Left lobe of liver (tissue), 2 donors: Measurements from ENCODE around the gene MAP1B. TPM values are rescaled to one million over a fixed set of nuclear protein-coding genes. Genes with fewer than 3 reads are reported as not detected.
"Not testable (repeated sequence)": the region's sequence is repeated elsewhere in the genome, so short reads cannot be mapped to it uniquely, and the experiment has no call there.

Experiments
- ATAC-seq: fragments of 200-7000 bp; cut with Tn5 transposase; one replicate; pipeline ENCODE4 v1.9.1; 2020; ENCODE audit warnings: mild to moderate bottlenecking, moderate library complexity
- DNase-seq: peaks from one replicate; pipeline ENCODE4 v3.0.0-alpha.2; 2020; ENCODE audit warnings: low spot score
- total RNA-seq: library from RNA; stranded (reverse); gene quantifications from one replicate; pipeline ENCODE4 v1.2.1, GENCODE V29; 2021
- donor health status: DM: no; HTN: no; CAD: no; lungs with moderate emphysema.
- donor health status: DM: no; HTN: yes; CAD: no.

The MAP1B gene
- 3.4 TPM for total RNA-seq

DNA sequence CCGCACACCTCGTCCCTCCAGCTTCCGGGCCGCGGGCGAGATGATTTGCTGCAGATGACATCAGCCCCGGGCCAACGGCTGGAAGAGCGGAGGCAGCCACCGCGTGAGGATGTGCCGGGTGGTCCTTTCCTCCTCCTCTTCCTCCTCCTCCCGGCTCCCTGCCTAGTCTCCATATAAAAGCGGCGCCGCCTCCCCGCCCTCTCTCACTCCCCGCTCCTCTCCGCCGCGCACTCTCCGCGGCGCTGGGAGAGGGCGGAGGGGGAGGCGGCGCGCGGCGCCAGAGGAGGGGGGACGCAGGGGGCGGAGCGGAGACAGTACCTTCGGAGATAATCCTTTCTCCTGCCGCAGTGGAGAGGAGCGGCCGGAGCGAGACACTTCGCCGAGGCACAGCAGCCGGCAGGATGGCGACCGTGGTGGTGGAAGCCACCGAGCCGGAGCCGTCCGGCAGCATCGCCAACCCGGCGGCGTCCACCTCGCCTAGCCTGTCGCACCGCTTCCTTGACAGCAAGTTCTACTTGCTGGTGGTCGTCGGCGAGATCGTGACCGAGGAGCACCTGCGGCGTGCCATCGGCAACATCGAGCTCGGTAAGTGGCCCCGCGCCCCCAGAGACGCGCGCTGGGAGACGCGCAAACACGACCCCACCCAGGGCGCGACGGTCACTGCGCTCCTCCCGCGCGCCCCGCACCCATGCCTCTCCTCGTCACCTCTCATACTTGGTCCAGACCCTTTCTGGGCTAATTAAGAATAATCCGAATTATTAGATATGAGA lies at the start of gene MAP1B:
Gene MAP1B (plus strand): TSS at position 345 of the 770 bp plus-strand sequence. CDS start 57 bp downstream, at position 402.
- DNase-seq: no peak
- ATAC-seq: peak; percentile 24

DNA sequence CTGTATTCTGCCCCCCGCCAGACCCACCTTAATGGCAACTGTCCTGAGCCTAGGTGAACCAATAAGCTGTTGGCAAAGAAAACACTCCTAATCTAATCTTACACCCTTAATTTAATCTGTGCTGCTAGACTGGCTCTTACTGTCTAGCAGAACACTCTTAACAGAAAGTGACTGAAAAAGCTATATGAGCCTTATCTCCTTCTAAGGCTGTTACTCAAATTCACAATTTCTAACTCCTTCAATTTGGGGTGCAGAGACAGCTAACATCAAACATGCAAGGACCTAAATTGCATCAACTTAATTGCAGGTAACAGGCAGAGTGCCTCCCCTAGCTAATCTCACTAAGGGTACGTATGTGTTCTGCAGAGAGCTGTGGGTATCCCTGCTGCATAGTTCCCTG lies 49.5 kb upstream of the MAP1B start:
- no peak for DNase-seq
- no peak for ATAC-seq

DNA sequence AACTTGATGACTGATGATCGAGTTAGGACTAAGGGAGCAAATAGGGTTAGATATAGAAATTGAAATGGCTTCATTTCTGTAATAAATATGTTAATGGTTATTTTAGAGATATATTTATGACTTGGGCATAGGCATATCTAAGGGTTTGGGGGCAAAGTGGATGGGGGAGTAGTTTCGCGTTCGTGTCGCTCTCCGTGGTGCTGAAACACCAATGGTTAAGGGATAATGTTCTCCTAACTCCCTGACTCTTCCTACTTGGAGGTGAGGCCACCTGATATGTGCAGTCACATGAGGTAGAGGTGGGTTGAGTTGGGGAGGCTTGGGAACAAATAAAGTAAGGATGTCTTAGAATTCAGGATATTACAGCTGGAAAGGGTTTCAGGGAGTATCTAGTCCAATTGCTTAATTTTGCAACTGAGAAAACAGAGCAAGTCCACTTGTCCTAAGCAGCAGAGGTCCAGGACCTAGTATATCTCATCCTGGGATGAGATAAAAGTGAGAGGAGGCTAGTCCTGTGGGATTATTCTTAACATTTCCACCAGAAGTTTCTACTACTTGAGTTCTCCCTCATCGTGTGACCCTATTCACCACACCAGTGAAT lies 44.0 kb upstream of the MAP1B start:
- no peak for ATAC-seq
- DNase-seq: no peak

DNA sequence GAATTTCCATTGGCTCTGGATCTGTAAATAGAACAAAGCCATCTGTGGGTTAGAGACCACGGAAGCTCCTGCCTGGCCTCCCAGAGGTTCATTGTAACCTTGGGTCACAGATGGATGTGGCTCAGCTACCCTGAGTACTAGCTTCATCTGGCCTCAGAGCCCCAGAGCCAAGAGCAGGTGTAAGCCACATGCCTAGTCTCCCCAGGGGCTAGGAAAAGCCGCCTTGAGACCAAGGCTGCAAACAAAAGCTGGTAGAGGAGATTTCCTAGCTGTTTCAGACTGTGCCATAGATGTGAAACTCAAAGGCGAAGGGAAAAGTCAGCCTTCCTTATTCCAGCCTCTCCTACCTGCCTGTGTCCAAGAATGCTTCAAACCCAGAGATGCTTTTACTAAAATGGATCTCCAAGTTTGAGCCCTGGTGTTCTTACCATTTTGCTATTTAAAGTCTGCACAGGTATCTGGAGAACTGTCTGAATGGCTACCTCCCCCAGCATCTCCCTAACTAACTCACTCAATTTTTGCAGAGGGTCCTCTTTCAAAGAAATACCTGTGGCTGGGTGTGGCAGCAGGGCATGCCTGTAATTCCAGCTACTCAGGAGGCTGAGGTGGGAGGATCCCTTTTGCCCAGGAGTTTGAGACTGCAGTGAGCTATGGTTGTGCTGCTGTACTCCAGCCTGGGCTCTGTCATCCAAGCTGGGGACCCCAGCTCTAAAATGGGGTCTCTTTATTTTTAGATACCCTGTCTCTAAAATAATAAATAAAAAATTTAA lies 42.3 kb upstream of the MAP1B start:
- DNase-seq (no peak), ATAC-seq (no peak)

DNA sequence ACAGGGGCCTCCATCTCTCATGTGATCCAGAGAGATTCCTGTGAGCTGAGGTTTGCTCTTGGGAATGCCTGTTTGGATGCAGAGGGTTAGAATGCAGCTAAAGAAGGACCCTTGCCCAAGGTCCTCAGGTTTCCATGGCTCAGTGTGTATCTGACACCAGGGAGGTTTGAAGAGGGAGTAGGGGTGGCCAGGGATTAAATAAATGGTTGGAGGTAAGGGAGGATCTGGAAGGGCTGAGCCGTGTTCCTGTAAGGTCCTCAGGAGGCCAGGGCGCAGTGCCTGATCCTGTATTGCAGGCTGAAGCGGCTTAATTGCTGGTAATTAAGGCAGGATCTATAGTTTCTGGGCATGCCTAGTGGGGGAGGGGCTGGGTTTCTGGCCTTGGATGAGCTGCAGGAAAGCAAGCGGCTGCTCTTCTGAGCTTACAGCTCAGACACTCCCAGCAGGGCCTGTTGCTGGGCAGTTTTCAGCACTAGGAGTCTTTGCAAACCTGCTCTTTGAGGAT lies 41.5 kb upstream of the MAP1B start:
- ATAC-seq: no peak

DNA sequence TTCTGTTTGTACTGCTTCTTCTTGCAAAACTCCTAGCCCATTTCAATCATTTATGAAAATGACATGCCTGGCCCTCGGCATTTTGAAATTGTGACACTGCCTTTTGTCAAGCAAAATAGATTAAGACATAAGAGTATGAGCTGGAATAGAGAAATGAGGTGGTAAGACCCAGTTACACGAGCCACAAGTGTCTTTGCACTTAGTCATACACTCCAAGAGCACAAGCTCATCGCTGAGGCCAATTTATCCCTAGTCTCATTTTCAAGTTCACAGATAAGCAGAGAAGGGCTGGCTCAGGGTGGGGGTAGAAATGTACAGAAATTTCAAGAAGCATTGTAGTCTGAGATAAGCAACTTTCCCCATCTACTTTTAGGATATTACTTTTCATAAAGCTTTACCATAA lies 40.6 kb upstream of the MAP1B start:
- DNase-seq: no peak
- ATAC-seq: no peak

More for the DNA sequence above, 41.5 kb upstream of the MAP1B start:
- DNase-seq: no peak

DNA sequence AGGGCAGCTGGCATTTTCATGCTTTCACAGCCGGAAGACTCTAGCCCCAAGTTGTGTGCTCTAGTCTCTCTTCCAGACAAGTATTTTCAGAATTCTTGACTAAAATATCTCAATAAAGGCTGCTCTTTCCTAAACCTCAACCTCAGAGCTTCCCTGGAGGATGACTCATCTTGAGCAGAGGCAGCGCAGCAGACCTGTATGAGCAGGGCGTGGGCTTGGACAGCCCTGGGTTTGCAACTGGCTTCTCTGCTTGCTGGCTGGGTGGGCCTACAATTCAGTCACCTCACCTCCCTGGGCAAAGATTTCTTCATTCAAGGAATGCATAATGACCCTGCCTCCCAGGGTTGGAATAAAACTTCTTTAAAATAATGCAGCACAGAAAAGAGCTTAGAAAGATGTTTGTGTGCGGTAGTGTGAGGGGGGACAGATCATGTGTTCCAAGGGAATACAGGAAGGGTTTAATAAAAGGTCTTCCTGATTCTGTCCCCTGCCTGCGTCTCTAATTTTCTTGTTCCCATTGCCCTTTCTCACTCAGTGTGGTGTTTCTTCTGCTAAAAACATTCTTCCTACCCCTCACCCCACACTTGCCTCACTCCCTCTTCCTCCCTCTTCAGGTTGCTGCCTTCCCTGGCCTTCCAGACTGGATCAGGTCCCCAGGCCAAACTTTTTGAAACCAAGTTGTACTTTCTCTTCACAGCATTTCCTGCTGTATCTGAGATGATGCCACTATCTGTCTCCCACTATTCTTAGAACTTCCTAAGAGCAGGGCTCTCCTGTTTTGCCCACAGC lies 39.4 kb upstream of the MAP1B start:
- ATAC-seq (no peak), DNase-seq (no peak)

DNA sequence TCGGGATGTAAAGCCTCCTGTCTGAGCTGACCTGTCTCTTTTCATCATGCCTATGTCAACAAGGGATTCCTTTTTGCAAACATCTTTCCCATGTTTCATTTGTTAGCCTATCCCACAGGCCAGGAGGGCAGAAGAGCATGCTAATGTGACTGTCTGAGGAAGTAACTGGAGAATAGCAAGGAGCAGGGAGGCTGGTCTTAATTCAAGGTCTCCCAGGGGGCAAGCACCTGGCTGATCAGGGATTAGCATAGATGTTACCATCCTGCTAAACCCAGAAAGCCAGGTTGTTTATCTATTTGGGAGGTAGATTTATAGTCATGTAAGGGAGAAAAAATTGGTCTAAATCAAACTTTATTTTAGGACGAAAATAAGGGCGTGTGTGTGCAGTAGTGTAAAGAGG lies 36.7 kb upstream of the MAP1B start:
- no peak for ATAC-seq
- no peak for DNase-seq

DNA sequence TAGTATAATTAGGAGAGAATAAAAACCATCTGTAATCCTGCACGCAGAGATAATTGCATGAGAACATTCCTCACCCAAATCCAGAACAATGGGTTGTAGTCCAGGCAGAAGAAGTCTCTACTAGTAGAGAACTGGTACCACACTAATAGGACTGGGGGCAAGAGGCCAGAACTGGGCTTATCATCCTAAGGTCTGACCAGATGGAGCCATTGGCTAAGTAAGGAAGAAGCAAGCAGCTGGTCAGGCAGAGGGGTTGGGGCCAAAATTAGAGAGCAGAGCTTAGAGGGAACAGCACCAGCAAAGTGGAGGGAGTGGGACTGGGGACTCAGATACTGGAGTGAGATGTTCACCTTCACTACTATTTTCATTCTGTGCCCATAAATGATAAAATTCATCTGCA lies 35.4 kb upstream of the MAP1B start:
- no peak for DNase-seq
- no peak for ATAC-seq

DNA sequence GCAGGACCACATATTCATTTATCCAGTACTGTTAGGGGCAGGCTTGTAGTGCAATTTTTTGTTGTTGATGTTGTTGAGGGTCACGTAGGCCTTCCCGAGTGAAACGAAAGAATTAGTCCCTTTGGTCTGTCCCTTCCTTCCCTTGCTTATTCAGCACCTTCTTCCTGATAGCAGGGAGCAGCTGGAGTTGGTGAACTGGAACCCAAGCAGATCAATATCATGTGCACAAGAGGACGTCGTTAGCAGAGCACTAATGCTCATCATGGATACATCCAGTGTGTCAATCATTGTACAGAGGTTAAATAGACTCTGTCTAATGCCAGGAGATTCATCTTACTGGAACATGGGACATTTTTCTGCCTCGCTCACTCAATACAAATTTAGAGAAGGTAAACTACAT lies 33.0 kb upstream of the MAP1B start:
- ATAC-seq: no peak
- DNase-seq: no peak

DNA sequence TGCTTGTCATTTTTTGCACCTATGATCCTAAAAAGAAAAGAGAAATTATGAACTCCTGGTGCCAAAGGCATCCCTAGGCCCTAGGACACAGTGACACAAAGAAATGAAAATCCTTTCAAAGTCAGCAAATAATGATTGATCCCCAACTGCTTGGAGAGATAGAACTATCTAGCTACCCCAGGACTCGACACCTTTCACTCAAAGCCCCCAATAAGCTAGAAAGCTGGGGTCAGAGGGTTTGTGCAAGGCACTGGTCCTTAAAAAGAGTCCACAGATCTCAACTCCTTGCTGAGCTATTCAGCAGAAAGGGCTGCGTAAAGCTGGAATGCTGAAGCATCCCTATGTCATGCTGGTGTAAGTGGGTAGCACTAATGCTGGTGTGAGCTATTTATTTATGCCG lies 31.8 kb upstream of the MAP1B start:
- ATAC-seq (no peak), DNase-seq (no peak)

DNA sequence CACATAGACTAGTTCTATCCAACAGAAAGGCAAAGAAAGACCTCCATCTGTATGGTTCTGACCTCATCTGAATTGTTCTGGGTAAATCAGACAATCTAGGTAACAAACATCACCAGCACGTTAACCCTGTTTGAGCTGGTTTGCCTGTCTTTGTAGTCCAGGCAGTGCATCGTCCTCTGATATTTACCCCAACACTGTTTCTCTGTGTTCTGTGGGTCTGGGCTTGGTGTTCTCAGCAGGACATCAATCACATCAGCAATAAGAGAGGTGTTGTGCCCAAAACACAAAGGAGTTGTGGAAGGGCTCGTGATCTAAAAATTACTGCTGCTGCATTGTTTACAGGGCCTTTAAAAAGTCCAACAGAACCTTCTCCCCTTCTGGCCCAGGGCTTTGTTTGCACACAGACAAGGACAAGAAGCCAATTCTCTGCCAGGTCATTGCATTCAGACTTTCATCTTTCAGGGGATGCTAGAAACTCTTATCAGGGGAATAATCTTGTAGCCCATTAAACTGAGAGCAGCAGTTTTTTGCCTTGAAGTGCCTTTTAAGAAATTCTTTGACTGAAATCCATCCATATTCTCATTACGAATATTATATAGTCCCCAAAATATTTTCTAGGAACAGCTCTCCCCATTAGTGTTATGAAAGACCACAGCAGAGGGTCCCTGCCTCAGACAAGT lies 30.5 kb upstream of the MAP1B start:
- DNase-seq (no peak), ATAC-seq (no peak)

DNA sequence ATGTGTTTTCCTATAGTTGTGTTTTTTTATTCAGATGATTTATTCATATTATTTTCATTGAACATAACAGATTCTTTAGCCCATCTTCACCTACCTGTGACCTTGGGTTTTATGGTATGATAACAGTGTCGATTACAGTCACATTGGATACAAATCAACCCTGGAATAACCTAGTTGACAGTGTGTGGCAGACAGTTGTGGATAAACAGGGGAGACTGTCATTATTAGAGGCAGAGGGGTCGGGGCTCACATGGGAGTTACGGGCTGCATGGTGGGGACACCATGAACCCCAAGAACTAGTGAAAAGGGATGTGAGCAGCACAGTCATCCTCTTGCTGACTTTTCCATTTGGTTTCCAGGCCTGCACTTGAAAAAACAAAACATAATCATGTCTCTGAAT lies 29.9 kb upstream of the MAP1B start:
- DNase-seq (no peak), ATAC-seq (no peak)

DNA sequence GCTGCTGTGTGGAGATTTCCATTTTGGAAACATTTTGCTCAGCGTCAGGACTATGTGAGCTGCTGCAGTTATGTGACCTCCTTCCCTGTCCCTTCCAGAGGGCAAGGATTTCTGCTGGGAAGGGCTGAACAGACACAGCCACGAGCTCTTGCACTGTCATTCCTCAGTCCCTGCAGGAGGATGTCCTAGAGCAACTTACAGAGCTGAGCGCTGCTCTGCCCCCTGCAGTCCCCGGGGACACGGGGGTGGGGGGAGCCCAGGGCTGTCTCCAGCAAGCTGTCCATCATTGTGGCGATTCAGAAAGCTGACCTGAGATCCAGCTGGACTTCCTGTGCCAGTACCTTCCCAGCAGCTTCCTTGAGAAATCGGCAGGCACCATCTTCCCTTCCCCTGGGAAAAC lies 28.0 kb upstream of the MAP1B start:
- no peak for DNase-seq
- peak; percentile 48 for ATAC-seq

DNA sequence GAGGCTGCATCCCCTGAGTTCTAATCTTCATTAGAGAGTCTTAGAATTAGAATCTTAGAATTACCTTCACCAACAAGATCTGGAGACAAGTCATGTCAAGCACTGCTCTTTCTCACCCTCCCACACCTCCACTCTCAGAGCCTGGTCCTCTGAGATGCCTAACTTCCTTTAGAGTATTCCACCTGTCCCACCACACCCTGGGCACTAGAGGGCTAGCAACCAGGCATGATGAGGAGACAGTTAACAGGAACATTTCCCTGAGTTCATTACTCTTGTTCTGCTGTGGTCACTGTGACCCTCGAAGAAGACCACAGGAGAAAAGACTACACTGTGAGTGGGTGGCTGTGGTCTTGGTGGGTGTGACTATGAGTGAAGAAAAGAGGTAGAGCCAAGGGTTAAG lies 25.2 kb upstream of the MAP1B start:
- ATAC-seq: no peak
- DNase-seq: no peak

DNA sequence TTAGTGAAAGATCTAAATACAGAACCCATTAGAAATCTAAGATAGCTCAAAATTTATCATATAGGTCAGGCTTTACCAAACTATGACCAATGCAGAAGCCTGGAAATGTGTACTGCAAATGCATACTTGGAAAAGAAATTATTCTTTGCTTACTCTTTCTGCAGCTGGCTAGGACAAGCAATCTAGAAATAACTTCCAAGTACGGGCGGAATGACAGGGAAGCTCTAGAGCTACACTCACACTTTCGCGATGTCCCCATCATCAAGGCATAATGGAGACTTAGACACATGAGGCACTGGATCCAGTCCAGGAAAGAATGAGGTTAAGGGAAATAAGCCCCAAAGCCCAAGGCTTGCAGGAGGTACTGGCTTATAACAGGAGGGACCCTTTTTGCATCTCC lies 22.4 kb upstream of the MAP1B start:
- no peak for DNase-seq
- ATAC-seq: no peak

DNA sequence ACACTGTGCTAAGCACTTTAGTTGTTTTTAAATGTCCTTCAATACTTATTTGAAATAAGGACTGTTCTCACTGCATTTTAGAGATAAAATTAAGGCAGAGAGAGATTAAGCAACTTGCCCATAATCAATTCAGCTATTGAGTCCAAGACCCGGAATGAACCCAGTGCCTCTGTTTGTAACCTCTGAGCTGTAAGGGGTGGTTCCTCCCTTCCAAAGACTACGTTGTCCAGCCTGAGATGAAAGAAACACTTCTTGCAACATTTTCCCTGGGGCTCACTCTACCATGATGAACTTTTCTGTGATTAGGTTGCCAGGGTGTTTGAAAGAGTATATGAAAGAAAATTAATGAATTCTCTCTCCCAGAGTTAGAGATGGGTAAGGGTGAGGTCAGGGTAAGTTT lies 22.0 kb upstream of the MAP1B start:
- ATAC-seq: no peak

DNA sequence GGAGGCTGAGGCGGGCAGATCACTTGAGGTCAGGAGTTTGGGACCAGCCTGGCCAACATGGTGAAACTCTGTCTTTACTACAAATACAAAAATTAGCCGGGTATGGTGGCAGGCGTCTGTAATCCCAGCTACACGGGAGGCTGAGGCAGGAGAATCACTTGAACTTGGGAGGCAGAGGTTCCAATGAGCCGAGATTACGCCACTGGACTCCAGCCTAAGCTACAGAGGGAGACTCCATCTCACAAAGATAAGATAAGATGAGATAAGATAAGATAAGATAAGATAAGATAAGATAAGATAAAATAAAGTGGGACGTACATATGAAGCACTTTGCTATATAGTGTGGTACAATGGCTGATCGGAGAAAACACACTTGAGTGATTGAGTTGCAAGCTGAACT lies 17.6 kb upstream of the MAP1B start:
- not testable (repeated sequence) for ATAC-seq, DNase-seq

More for the DNA sequence above, 22.0 kb upstream of the MAP1B start:
- no peak for DNase-seq

DNA sequence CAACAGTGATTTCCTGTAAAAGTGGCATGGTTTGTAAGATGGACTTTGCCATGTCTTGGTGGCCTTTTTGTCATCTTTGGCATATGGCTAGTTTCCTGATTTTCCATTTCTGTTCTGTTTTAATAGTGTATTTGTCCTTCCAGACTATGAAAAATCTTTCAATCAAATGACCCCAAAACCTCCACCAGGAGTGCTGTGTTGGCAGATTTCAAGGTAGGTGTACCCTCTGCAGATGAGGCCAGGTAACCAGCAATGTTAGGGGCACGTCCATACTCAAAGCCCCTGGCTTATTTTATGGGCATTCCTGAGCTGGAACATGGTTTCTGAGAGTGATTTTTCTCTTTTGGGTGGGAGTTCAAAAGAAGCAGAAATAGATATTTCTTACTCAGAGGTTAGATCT lies 15.2 kb upstream of the MAP1B start:
- no peak for DNase-seq
- ATAC-seq: no peak

DNA sequence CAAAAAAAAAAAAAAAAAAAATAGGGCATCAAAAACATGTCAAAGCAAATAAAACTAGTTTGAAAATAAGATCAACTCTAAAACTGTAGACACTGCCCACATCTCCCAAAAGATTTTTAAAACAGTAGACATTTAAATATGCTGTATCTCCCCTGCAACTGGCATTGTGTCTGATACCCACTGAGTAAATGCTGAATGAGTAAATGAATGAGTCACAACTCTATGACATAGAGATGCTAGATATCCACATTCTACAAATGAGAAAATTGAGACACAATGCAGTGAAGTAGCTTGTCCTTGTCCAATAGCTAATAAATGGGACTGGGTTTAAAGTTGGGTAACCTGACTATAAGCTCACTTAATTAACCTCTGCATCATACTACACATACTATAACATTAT lies 14.1 kb upstream of the MAP1B start:
- DNase-seq: no peak
- no peak for ATAC-seq
